Stimulated activated naive CD8-positive, alpha-beta T cell treated with anti-CD3 and anti-CD28 coated beads, Interleukin-15, amount 100 ng/mL, for 72 hours (primary cell): ENCODE data around the gene REL.

ENCODE experiments used
- ATAC-seq: fragments of 150-1000 bp; cut with Tn5 transposase; 2 replicates; pipeline ENCODE4 v1.10.0; 2021; ENCODE audit warnings: mild to moderate bottlenecking, moderate library complexity
- DNase-seq, 2 donors: peaks; one replicate each; pipeline ENCODE4 v3.0.0; 2021 to 2022
- H3K27ac Mint-ChIP-seq, 2 donors: one replicate each; pipeline ENCODE4 v1.8.0; 2022; ENCODE audit warnings: mild to moderate bottlenecking in 2 of 2, mixed read lengths in 2 of 2, moderate library complexity in 2 of 2
- H3K27me3 Mint-ChIP-seq: one replicate; pipeline ENCODE4 v1.8.0; 2022; ENCODE audit warnings: mixed read lengths
- H3K4me1 Mint-ChIP-seq: one replicate; pipeline ENCODE4 v1.8.0; 2022; ENCODE audit warnings: mild to moderate bottlenecking, mixed read lengths
- H3K4me3 Mint-ChIP-seq, 2 donors: one replicate each; pipeline ENCODE4 v1.8.0; 2022; ENCODE audit warnings: mild to moderate bottlenecking in 2 of 2, mixed read lengths in 2 of 2, moderate library complexity in 1 of 2
- H3K9me3 Mint-ChIP-seq, 2 donors: one replicate each; pipeline ENCODE4 v1.8.0; 2022; ENCODE audit warnings: mixed read lengths in 2 of 2

The REL gene

GRCh38 chr2:60959501-60959900, 78.1 kb downstream of the REL start:
- H3K27ac Mint-ChIP-seq: peak overlapping the region in 1 of 2 donors; percentile 80
- no peaks in the 10 kb centered on the region for H3K27me3 Mint-ChIP-seq
- DNase-seq (no peak), ATAC-seq (no peak)
- H3K9me3 Mint-ChIP-seq: no peaks in the 10 kb centered on the region
- no peak overlapping the region for H3K4me3 Mint-ChIP-seq
- H3K4me1 Mint-ChIP-seq: peaks cover 7% of the 10 kb centered on the region

- Mint-ChIP-seq H3K4me1 (peaks cover 18% of the 10 kb centered on the region), H3K4me3 (no peak overlapping the region), H3K27ac (no peak overlapping the region)
Measured at GRCh38 chr2:60960706-60961105, 79.3 kb downstream of the REL start.

GRCh38 chr2:60961457-60961856, 80.1 kb downstream of the REL start:
- no peak for ATAC-seq
- no peak for DNase-seq
- no peak overlapping the region for H3K27ac Mint-ChIP-seq
- peaks cover 25% of the 10 kb centered on the region for H3K4me1 Mint-ChIP-seq
- H3K27me3 Mint-ChIP-seq: no peaks in the 10 kb centered on the region
- no peak overlapping the region for H3K4me3 Mint-ChIP-seq
- H3K9me3 Mint-ChIP-seq: no peaks in the 10 kb centered on the region

More at GRCh38 chr2:60960706-60961105, 79.3 kb downstream of the REL start:
- no peaks in the 10 kb centered on the region for H3K9me3 Mint-ChIP-seq
- no peak for ATAC-seq
- no peak for DNase-seq
- no peaks in the 10 kb centered on the region for H3K27me3 Mint-ChIP-seq

GRCh38 chr2:60962528-60962927, 81.2 kb downstream of the REL start:
- H3K9me3 Mint-ChIP-seq: no peaks in the 10 kb centered on the region
- ATAC-seq (no peak), DNase-seq (no peak)
- H3K4me1 Mint-ChIP-seq: peaks cover 34% of the 10 kb centered on the region
- peak overlapping the region in 1 of 2 donors; percentile 84 for H3K27ac Mint-ChIP-seq
- H3K4me3 Mint-ChIP-seq: no peak overlapping the region
- H3K27me3 Mint-ChIP-seq: no peaks in the 10 kb centered on the region

GRCh38 chr2:60963190-60963589, 81.8 kb downstream of the REL start:
- H3K27ac Mint-ChIP-seq: no peak overlapping the region
- H3K9me3 Mint-ChIP-seq: no peaks in the 10 kb centered on the region
- H3K4me3 Mint-ChIP-seq: no peak overlapping the region

DNA sequence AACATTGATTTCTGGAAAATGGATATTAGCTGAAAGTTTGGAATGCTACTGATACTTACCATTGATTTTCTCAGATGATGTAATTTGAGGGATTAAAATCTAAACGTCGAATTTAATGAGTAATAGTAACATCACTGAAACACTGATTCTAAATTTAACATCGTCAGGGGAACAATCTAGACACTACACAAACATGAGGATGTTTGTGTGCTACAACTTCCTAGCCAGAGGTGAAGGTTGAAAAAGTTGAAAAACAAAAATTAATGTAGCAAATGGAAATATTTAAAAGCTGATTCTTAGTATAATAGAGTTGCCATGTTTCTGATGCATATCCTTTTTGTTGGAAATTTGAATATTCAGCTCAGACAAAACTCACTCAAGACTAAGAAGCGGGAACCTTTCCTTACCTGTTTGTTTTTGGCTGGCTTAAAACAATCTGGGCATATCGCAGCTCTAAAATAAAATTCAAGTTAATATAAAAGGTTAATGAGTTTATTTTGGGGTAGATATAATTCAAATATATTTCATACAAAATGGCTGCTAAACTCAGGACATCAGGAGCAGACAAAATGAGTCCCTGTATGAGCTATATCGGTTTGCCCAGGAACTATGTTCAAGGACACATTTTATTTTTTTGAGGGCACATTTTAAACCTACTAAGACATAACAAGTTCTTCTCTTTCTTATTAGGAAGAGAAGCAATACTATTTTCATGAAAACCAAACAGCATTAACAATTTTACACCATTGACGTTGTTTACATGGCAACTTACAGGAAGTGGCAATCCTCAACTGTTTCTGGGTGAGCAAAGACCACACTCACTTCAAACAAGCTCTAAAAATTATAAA, 83.5 kb downstream of the REL start:
- peak; percentile 63 for ATAC-seq

More at GRCh38 chr2:60963190-60963589, 81.8 kb downstream of the REL start:
- no peak for DNase-seq
- ATAC-seq: no peak
- Mint-ChIP-seq H3K27me3 (no peaks in the 10 kb centered on the region), H3K4me1 (peaks cover 36% of the 10 kb centered on the region)

GRCh38 chr2:60965499-60965785, 84.1 kb downstream of the REL start:
- peak overlapping the region in 1 of 2 donors; percentile 49 for H3K4me3 Mint-ChIP-seq
- peak overlapping the region; percentile 78 to 97 for H3K27ac Mint-ChIP-seq
- DNase-seq (no peak), ATAC-seq (no peak)
- no peaks in the 10 kb centered on the region for H3K27me3 Mint-ChIP-seq
- H3K9me3 Mint-ChIP-seq: no peaks in the 10 kb centered on the region
- peaks cover 36% of the 10 kb centered on the region for H3K4me1 Mint-ChIP-seq

More for the DNA sequence above, 83.5 kb downstream of the REL start:
- no peak for DNase-seq
- no peaks in the 10 kb centered on the region for H3K9me3 Mint-ChIP-seq
- peak overlapping the region in 1 of 2 donors; percentile 49 for H3K4me3 Mint-ChIP-seq
- no peaks in the 10 kb centered on the region for H3K27me3 Mint-ChIP-seq
- peak overlapping the region; percentile 78 to 97 for H3K27ac Mint-ChIP-seq
- H3K4me1 Mint-ChIP-seq: peaks cover 36% of the 10 kb centered on the region

DNA sequence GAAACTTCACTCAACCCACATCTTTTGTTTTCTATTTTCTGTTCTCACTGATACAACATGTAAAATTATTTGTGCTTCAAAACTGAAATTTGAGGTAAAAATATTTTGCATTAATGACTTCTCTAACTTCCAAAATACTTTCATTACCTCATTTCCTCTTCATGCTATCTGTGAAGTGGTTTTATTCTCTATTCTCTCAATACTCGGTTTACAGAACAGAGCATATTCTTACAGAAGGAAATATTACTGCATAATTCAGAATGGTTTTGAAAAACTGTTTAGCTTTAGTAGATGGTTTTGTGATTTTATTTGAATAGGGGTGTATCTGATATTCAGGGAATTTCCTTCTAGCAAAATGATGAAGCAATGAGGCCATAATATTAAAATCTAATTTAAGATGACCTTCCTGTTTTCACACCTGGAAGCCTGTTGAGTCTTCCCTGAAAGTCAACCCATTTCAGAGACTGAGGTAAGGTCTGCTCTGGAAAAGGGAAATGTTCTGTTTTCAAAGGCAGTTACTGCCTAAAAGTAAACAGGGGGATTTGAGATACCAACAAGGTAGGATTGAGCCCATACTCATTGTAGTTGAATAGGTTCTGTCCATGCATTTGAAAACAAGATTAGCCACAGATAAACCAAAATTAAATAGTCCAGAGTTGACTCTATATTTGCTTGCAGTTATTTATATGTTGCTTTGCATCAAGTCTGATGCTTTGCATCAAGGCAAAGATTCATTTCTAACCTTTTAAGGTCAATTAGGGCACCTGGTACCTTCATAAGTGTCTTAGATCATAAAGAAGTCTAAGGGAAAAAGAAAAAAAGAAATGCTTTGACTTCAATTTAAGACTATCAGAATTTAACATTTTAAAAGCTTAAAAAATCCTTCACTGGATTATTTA, 85.4 kb downstream of the REL start:
- peak; percentile 59 for ATAC-seq
- no peak for DNase-seq
- Mint-ChIP-seq H3K4me3 (peak overlapping the region; percentile 19 to 73), H3K27ac (peak overlapping the region in 1 of 2 donors; percentile 73), H3K27me3 (no peaks in the 10 kb centered on the region), H3K4me1 (peaks cover 43% of the 10 kb centered on the region), H3K9me3 (no peaks in the 10 kb centered on the region)

DNA sequence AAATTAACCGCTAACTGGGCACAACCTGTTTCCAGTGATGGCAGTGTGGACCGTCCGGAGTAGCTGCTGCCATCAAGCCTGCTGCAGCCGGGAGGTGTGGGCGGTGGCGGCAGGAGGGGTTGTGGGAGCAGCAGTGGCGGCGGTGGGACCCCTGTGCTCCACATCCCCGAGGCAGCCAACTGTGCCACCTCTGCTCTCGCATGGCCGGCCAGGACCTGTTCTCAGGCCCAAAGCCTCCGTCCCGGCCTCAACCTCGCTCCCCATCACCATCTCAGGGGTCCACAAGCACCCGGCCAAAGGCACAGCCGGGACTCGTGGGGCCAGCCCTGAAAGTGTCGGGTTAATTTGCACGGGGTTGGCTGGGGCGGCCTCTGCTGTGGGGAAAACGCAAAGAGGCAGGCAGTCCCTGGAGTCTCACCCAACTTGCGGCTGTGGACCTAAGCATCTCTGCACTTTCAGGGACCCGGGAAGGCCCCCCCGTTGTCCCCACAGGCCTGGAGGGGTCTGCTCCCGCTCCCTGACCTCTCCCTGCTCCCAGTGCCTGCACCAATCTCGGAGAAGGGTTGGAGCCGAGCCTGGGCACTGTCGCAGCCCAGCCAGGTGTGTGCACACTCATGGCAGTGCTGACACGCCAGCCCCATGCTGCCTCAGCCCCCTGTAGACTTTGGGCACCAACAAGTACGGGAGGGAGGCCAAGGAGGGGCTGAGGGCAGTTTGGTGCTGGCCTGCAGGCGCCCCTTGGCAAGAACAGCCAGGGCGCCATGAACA, 91.7 kb downstream of the REL start:
- Mint-ChIP-seq H3K4me1 (peaks cover 47% of the 10 kb centered on the region), H3K27ac (no peak overlapping the region), H3K27me3 (no peaks in the 10 kb centered on the region), H3K4me3 (no peak overlapping the region), H3K9me3 (no peaks in the 10 kb centered on the region)
- no peak for ATAC-seq
- DNase-seq: no peak

DNA sequence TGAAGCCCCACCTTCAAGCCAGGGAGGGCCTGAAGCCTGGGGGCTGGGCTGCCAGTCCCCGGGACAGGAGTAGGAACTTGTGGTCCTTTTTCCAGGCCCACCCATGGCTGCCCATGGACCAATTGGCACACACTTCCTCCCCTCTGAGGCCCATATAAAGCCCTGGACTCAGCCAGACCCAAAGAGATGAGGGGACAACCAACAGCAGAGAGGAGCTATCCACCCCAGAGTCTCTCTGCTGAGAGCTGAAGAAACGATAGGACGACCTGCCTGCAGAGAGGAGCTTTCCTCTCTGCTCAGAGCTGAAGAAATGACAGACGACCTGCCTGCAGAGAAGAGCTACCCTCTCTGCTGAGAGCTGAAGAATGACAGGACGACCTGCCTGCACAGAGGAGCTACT, 92.3 kb downstream of the REL start:
- Mint-ChIP-seq H3K27me3 (no peaks in the 10 kb centered on the region), H3K4me3 (no peak overlapping the region), H3K27ac (peak overlapping the region in 1 of 2 donors; percentile 26), H3K9me3 (no peaks in the 10 kb centered on the region), H3K4me1 (peaks cover 47% of the 10 kb centered on the region)
- ATAC-seq (no peak), DNase-seq (no peak)

GRCh38 chr2:60974652-60975051, 93.3 kb downstream of the REL start:
- no peak overlapping the region for H3K4me3 Mint-ChIP-seq
- ATAC-seq (no peak), DNase-seq (no peak)
- H3K27ac Mint-ChIP-seq: no peak overlapping the region
- peaks cover 54% of the 10 kb centered on the region for H3K4me1 Mint-ChIP-seq
- no peaks in the 10 kb centered on the region for H3K9me3 Mint-ChIP-seq
- H3K27me3 Mint-ChIP-seq: no peaks in the 10 kb centered on the region
